H1 (cell line): Measurements from ENCODE around the gene DYRK1A. TPM values are rescaled to one million over a fixed set of nuclear protein-coding genes. Genes with fewer than 3 reads are reported as not detected.

Experiments
- CTCF ChIA-PET: fragments of 300-600 bp; sonication (Branson Sonifier 250); formaldehyde crosslinking; loops from one replicate; lab custom pipeline; 2021; ENCODE audit not compliant: partially characterized antibody; lab: Charles Lee
- POLR2A ChIA-PET: fragments of 300-600 bp; sonication (Branson Sonifier 250); formaldehyde crosslinking; loops from one replicate; lab custom pipeline; 2021; ENCODE audit warnings: inconsistent platforms; ENCODE audit not compliant: partially characterized antibody; lab: Charles Lee
- DNase-seq, 2 experiments: peaks; one replicate each; pipeline versions ENCODE4 v3.0.0 to v3.0.0-alpha.2; 2010 to 2022; ENCODE audit warnings: low spot score in 2 of 2, low read depth in 1 of 2, mixed read lengths in 1 of 2
- FAIRE-seq: peaks from 2 replicates; lab custom pipeline; 2011; peaks lifted over from hg19 to GRCh38; lab: Jason Lieb, UNC
- H2AFZ ChIP-seq: 2 replicates; pipeline ENCODE4 v1.8.1; 2012; ENCODE audit warnings: low read length, inconsistent platforms
- H2AK5ac ChIP-seq: 2 replicates; pipeline ENCODE4 v1.6.1; 2013; ENCODE audit warnings: low read depth, low read length
- H2BK120ac ChIP-seq: replicated peaks from 2 replicates; pipeline ENCODE3; 2013; ENCODE audit warnings: low read depth, low read length, inconsistent platforms
- H2BK12ac ChIP-seq: 2 replicates; pipeline ENCODE4 v1.6.1; 2013; ENCODE audit warnings: low read depth, low read length
- H2BK15ac ChIP-seq: 2 replicates; pipeline ENCODE4 v1.6.1; 2013; ENCODE audit warnings: low read length
- H2BK20ac ChIP-seq: 2 replicates; pipeline ENCODE4 v1.6.1; 2013; ENCODE audit warnings: low read length
- H2BK5ac ChIP-seq: 2 replicates; pipeline ENCODE4 v1.6.1; 2013; ENCODE audit warnings: low read depth, low read length
- H3K14ac ChIP-seq: 2 replicates; pipeline ENCODE4 v1.6.1; 2013; ENCODE audit warnings: inconsistent platforms; ENCODE audit not compliant: insufficient read length
- H3K18ac ChIP-seq: 2 replicates; pipeline ENCODE4 v1.6.1; 2013; ENCODE audit warnings: low read length; ENCODE audit errors: extremely low read depth
- H3K23ac ChIP-seq: 2 replicates; pipeline ENCODE4 v1.6.1; 2013; ENCODE audit warnings: inconsistent platforms; ENCODE audit not compliant: insufficient read length
- H3K23me2 ChIP-seq: 2 replicates; pipeline ENCODE4 v1.6.1; 2013; ENCODE audit warnings: low read depth, low read length
- H3K27ac ChIP-seq: 2 replicates; pipeline ENCODE4 v1.6.1; 2011; ENCODE audit warnings: low read depth, low read length, inconsistent platforms
- H3K27me3 ChIP-seq, 4 experiments: replicated peaks in 1 of 4; 1 replicate in 1 of 4; 2 replicates in 3 of 4; pipeline versions ENCODE4 v1.6.1 to v1.8.1; 2011 to 2013; ENCODE audit warnings: low read length in 3 of 4, mild to moderate bottlenecking in 3 of 4, inconsistent platforms in 2 of 4, mixed read lengths in 2 of 4, moderate library complexity in 1 of 4; ENCODE audit not compliant: control insufficient read depth in 3 of 4, insufficient read depth in 3 of 4; ENCODE audit errors: extremely low read depth in 1 of 4
- H3K36me3 ChIP-seq, 4 experiments: 2 replicates each; pipeline versions ENCODE4 v1.6.1 to v1.8.1; 2011 to 2013; ENCODE audit warnings: mild to moderate bottlenecking in 4 of 4, low read length in 3 of 4, moderate library complexity in 2 of 4, control low read depth in 1 of 4, inconsistent platforms in 1 of 4; ENCODE audit not compliant: insufficient read depth in 4 of 4, control insufficient read depth in 2 of 4
- H3K4ac ChIP-seq: replicated peaks from 2 replicates; pipeline ENCODE3; 2013; ENCODE audit warnings: low read length, low read depth, mixed read lengths, inconsistent platforms; ENCODE audit not compliant: insufficient read length
- H3K4me1 ChIP-seq, 4 experiments: replicated peaks in 1 of 4; 1 replicate in 1 of 4; 2 replicates in 3 of 4; pipeline versions ENCODE4 v1.6.1 to v1.8.1; 2011 to 2013; ENCODE audit warnings: low read length in 3 of 4, inconsistent platforms in 2 of 4, mixed read lengths in 1 of 4; ENCODE audit not compliant: insufficient read depth in 4 of 4, control insufficient read depth in 3 of 4
- H3K4me2 ChIP-seq, 2 experiments: 2 replicates each; pipeline versions ENCODE4 v1.6.1 to v1.8.1; 2011 to 2013; ENCODE audit warnings: low read depth in 2 of 2, low read length in 2 of 2, control low read depth in 1 of 2, inconsistent platforms in 1 of 2, mild to moderate bottlenecking in 1 of 2; ENCODE audit not compliant: insufficient read depth in 1 of 2
- H3K4me3 ChIP-seq, 4 experiments: fragments of 200-600, 300-600 bp in 1 of 4; sonication (generic), shearing (Covaris generic), sonication (Bioruptor Twin) in 1 of 4; 2 replicates each; pipeline versions ENCODE4 v1.5.1 to v1.8.1; 2011 to 2016; ENCODE audit warnings: low read length in 4 of 4, low read depth in 3 of 4, control low read depth in 2 of 4, inconsistent platforms in 2 of 4, mild to moderate bottlenecking in 2 of 4, mixed read lengths in 1 of 4, moderate library complexity in 1 of 4; ENCODE audit not compliant: insufficient read depth in 2 of 4; ENCODE audit errors: extremely low read depth in 1 of 4
- H3K56ac ChIP-seq: replicated peaks from 2 replicates; pipeline ENCODE3; 2013; ENCODE audit warnings: low read depth, mild to moderate bottlenecking, mixed read lengths, low read length, inconsistent platforms; ENCODE audit not compliant: insufficient read length
- H3K79me1 ChIP-seq: 2 replicates; pipeline ENCODE4 v1.6.1; 2013; ENCODE audit warnings: low read depth, low read length, control low read depth
- H3K79me2 ChIP-seq, 2 experiments: 2 replicates each; pipeline versions ENCODE4 v1.6.1 to v1.8.1; 2012 to 2013; ENCODE audit warnings: low read length in 2 of 2, mild to moderate bottlenecking in 2 of 2, inconsistent platforms in 1 of 2; ENCODE audit not compliant: insufficient read depth in 2 of 2, control insufficient read depth in 1 of 2
- H3K9ac ChIP-seq, 4 experiments: replicated peaks in 1 of 4; 1 replicate in 1 of 4; 2 replicates in 3 of 4; pipeline versions ENCODE4 v1.6.1 to v1.8.1; 2011 to 2013; ENCODE audit warnings: low read depth in 3 of 4, low read length in 3 of 4, control low read depth in 2 of 4, mild to moderate bottlenecking in 2 of 4, moderate library complexity in 2 of 4, inconsistent platforms in 1 of 4; ENCODE audit errors: extremely low read depth in 1 of 4
- H3K9me3 ChIP-seq, 2 experiments: 2 replicates each; pipeline versions ENCODE4 v1.6.1 to v1.8.1; 2012 to 2013; ENCODE audit warnings: mild to moderate bottlenecking in 2 of 2, moderate library complexity in 2 of 2, control low read depth in 1 of 2, inconsistent platforms in 1 of 2, low read depth in 1 of 2, low read length in 1 of 2, mixed read lengths in 1 of 2; ENCODE audit not compliant: insufficient read depth in 2 of 2
- H4K20me1 ChIP-seq, 2 experiments: replicated peaks in 1 of 2; 2 replicates each; pipeline versions ENCODE3 to v1.8.1; 2011 to 2013; ENCODE audit warnings: inconsistent platforms in 2 of 2, low read length in 2 of 2, mild to moderate bottlenecking in 1 of 2; ENCODE audit not compliant: insufficient read depth in 2 of 2, control insufficient read depth in 1 of 2
- H4K5ac ChIP-seq: 2 replicates; pipeline ENCODE4 v1.6.1; 2013; ENCODE audit warnings: low read length, low read depth, mixed read lengths, inconsistent platforms; ENCODE audit not compliant: insufficient read length
- H4K8ac ChIP-seq: 2 replicates; pipeline ENCODE4 v1.8.0; 2013; ENCODE audit warnings: mild to moderate bottlenecking, moderate library complexity, low read length, inconsistent platforms; ENCODE audit not compliant: insufficient read depth; ENCODE audit errors: extremely low read depth
- H4K91ac ChIP-seq: replicated peaks from 2 replicates; pipeline ENCODE3; 2013; ENCODE audit warnings: low read length, mixed read lengths, inconsistent platforms; ENCODE audit not compliant: insufficient read length
- BCL11A ChIP-seq, 2 experiments: IDR thresholded peaks; one replicate each; pipeline ENCODE4 v1.6.1; 2011; ENCODE audit warnings: low read depth in 2 of 2, low read length in 2 of 2, mild to moderate bottlenecking in 2 of 2
- CBX8 ChIP-seq: fragments of 300-800, 300-1000 bp; sonication (generic); IDR thresholded peaks from 2 replicates; pipeline ENCODE4 v1.7.1; 2016; ENCODE audit warnings: low read depth, low read length, borderline replicate concordance
- SP2 ChIP-seq: IDR thresholded peaks from 2 replicates; pipeline ENCODE4 v1.6.1; 2012; ENCODE audit warnings: mild to moderate bottlenecking, low read length, inconsistent platforms
- TEAD4 ChIP-seq: IDR thresholded peaks from 2 replicates; pipeline ENCODE4 v1.6.1; 2012; ENCODE audit warnings: low read depth, low read length, inconsistent platforms, mixed read lengths
- YY1 ChIP-seq: IDR thresholded peaks from 2 replicates; pipeline ENCODE4 v1.6.1; 2011; ENCODE audit warnings: low read depth, mild to moderate bottlenecking, low read length
- WGBS, 2 experiments: shearing (Covaris generic) in 1 of 2; methylation state at CpG; one replicate each; pipeline versions ENCODE4 v1.1.6 to v1.1.7; 2013 to 2015; ENCODE audit warnings: low lambda C conversion rate in 2 of 2, mixed read lengths in 2 of 2, inconsistent platforms in 1 of 2, low coverage in 1 of 2, missing lambda C conversion rate in 1 of 2; ENCODE audit not compliant: insufficient replicate concordance in 2 of 2, insufficient coverage in 1 of 2, insufficient read length in 1 of 2; ENCODE audit errors: extremely low coverage in 1 of 2, missing lambda C conversion rate in 1 of 2; 5-methylcytosine and 5-hydroxymethylcytosine counted together
- polyA plus RNA-seq, 7 experiments: library from polyadenylated mRNA; depleted of rRNA in 3 of 7; stranded (reverse) in 5 of 7; unstranded in 2 of 7; fragments of >200 nt in 5 of 7; fragments of 200-250 nt in 2 of 7; gene quantifications; 1 replicate in 5 of 7; 2 replicates in 1 of 7; 4 replicates in 1 of 7; pipeline versions ENCODE4 v1.2.1 to v1.2.3, GENCODE V29; 2011 to 2013; ENCODE audit warnings: missing spikeins in 2 of 7, mixed read lengths in 2 of 7
- total RNA-seq: library from RNA; stranded (reverse); fragmentation: NEBNext Ultra II Directional; extraction: Animal tissue kit (Norgen Biotek cat#: 25700); gene quantifications from 2 replicates; pipeline ENCODE4 v1.2.1, GENCODE V29; 2021

Gene DYRK1A
- total and polyA plus RNA-seq, 2 of the 8 experiments (the other 6 are each of a cell fraction or from before 2014, with no cell fraction given): 61.1 to 62.2 TPM

- peaks cover 0 to 7% (median 2%) of the 10 kb centered on the region in 4 experiments; a peak in 4 of 7 replicates for H3K4me1 ChIP-seq
- FAIRE-seq (no peak), DNase-seq (no peak)
- H2BK12ac ChIP-seq: no peak overlapping the region
- H2BK120ac ChIP-seq: no peak overlapping the region
- no peak overlapping the region for H3K18ac ChIP-seq
- H3K36me3 ChIP-seq: no peaks in the 10 kb centered on the region
- TF ChIP-seq TEAD4 (no peak), CBX8 (no peak), YY1 (no peak), SP2 (no peak), BCL11A (IDR thresholded peaks at IDR 0.05; ENCODE audit: low read depth in 2 of 2, low read length in 2 of 2) (no peak)
- WGBS, 2 experiments: 88% methylated on average over 5 of the region's 5 CpGs; no CpG with 5 or more reads in 1 of the 2 experiments
- no peaks in the 10 kb centered on the region for H3K23me2 ChIP-seq
- no peak overlapping the region for H3K14ac ChIP-seq
- H3K23ac ChIP-seq: no peak overlapping the region
- POLR2A ChIA-PET: no interaction called here
- no peak overlapping the region for H3K4me2 ChIP-seq
- H2BK15ac ChIP-seq: no peak overlapping the region
- CTCF ChIA-PET: no interaction called here
- H4K8ac ChIP-seq: no peak overlapping the region
- H3K27me3 ChIP-seq: no peaks in the 10 kb centered on the region
- no peak overlapping the region for H2AFZ ChIP-seq
- H3K9ac ChIP-seq: no peak overlapping the region
- H3K9me3 ChIP-seq: no peaks in the 10 kb centered on the region
- H3K79me1 ChIP-seq: no peaks in the 10 kb centered on the region
- H3K4me3 ChIP-seq: no peak overlapping the region
- H4K20me1 ChIP-seq: no peaks in the 10 kb centered on the region
- H3K79me2 ChIP-seq: no peaks in the 10 kb centered on the region
- no peak overlapping the region for H2AK5ac ChIP-seq
- H3K27ac ChIP-seq: no peak overlapping the region
- H3K56ac ChIP-seq: no peak overlapping the region
- H3K4ac ChIP-seq: no peak overlapping the region
- H4K91ac ChIP-seq: no peak overlapping the region
- no peak overlapping the region for H2BK20ac ChIP-seq
- H4K5ac ChIP-seq: no peak overlapping the region
- no peak overlapping the region for H2BK5ac ChIP-seq
Observed at GRCh38 chr21:37551993-37552355, 185.4 kb downstream of the DYRK1A start.
